HG03439 (cell line): ENCODE results near the gene NAV1.
"Not testable (repeated sequence)": the region's sequence is repeated elsewhere in the genome, so short reads cannot be mapped to it uniquely, and the experiment has no call there.

ENCODE experiments used
- ATAC-seq: cut with Tn5 transposase; IDR thresholded peaks from one replicate; pipeline ENCODE4 v1.9.1; 2021; ENCODE audit warnings: mild to moderate bottlenecking, moderate library complexity; ENCODE audit not compliant: unreplicated experiment

Gene NAV1

GRCh38 chr1:201544710-201545109, 5.8 kb downstream of the NAV1 start:
- no peak for ATAC-seq

- no peak for ATAC-seq
Measured at GRCh38 chr1:201545851-201546492, 7.0 kb downstream of the NAV1 start.

DNA sequence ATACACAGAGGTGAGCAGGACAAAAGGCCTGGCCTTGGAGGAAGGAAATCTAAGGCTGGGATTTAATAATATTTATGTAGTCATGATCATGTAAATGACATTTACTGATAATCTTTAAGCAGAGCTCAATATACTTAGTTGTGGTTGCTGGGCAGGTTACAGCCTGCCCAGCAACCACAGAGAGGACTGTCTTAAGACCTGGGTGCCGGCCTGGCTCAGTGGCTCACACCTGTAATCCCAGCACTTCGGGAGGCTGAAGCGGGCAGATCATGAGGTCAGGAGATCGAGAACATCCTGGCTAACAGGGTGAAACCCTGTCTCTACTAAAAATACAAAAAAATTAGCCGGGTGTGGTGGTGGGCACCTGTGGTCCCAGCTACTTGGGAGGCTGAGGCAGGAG, 10.6 kb downstream of the NAV1 start:
- ATAC-seq = not testable (repeated sequence)

DNA sequence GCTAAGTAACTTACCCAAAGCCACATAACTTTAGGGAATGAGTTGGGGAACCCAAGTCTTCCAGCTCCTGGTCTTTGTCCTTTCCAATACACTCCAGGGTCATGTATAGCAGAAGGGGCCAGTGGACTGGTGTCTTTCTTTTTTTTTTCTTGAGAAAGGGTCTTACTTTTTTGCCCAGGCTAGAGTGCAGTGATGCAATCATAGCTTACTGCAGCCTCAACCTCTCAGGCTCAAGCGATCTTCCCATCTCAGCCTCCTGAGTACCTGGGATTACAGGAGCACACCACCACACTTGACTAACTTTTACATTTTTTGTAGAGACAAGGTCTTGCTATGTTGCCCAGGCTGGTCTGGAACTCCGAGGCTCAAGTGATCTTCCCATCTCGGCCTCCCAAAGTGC, 12.2 kb downstream of the NAV1 start:
- no peak for ATAC-seq

DNA sequence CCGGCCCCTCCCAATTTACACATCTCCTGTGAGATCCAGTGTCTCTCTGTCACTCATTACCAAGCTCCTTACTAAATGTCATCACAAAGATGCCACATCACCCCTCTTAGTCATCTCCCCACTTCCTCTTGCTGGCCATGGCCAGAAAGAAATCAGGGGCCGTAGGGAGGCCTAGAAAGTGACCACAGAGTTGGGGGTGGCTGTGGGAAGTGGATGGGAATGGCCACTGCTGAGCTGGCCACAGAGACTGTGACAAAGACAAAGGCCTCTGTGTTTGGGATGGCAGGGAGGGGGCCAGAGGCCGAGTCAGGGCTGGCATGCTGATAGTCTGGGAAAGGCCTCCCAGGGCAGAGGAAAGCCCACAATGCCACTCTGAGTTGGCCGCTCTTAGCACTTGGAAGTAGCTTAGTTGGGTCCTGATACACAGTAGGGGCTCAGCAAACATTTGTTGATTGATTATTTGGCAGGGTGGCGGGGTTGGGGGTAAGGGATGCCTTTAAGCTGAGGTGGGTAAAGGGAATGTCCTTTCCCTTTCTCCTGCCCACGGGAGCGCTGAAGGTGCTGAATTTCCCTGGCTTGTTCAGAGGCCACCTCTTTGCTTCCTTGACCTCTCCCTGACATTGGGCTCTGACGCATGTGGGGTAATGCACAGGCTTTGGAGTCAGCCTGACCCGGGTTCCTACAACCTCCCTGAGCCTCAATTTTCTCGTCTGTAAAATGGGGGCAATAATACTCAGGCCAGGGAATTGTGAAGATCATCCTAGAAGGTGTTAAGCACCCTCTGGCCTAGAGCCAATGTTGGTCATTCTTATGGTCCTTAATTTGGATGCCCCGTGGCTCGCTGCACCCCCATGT, 13.2 kb downstream of the NAV1 start:
- no peak for ATAC-seq

DNA sequence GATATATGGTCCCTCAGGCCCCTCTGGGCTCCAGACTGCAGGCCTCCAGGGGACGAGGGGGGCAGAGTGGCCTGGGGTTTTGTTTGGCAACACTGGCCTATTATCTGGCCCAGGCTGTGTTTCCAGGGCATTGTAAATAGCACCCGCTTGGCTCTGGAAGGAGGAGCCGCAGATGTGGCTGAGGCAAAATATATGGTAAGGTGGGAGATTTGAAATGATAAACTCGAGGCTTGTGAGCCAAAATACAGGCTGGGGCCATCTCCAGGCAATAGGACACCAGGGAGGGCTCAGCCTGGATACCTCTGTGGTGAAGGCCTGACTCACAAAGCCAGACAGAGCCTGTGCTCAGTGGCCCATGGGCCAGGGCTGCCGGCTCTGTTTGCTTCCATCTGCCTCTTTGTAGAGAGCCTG, 14.0 kb downstream of the NAV1 start:
- ATAC-seq = no peak

- ATAC-seq = no peak
Measured at GRCh38 chr1:201553496-201554189, 14.7 kb downstream of the NAV1 start.

DNA sequence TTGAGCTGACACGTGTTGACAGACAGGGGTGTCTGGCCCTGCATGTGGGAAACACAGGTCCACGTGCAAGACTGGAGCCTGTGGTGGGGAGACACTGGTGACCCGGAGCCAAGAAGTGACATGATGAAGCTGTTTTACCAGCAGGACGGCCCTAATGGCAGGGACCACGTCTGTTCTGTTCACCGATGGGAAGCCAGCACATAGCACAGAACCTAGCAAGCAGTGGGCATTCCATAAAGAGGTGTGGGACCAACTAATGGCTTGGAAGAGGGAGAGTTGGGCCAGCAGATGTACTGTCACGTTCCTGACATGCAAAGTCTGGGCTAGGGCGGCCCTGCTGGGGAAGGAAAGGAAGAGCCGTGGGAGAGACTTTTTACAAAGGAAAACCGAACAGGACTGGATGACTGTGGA, 15.3 kb downstream of the NAV1 start:
- no peak for ATAC-seq

GRCh38 chr1:201554789-201555592, 16.1 kb downstream of the NAV1 start:
- no peak for ATAC-seq

DNA sequence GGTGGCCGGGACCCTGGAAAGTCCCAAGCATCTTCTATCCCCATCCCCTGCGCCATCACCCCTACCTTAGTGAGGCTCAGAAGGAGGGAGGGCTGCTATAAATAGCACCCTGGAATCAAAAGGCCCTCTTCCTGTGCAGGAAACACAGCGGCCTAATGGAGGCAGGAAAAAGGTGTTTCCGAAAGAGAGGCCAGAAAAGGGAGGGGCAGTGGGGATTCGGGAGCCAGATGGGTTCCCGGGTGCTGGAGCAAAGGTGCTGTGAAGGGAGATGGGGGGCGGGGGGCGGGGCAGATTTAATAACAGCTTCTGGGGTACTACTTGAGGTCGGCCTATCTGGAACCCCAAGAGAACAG, 16.6 kb downstream of the NAV1 start:
- no peak for ATAC-seq

DNA sequence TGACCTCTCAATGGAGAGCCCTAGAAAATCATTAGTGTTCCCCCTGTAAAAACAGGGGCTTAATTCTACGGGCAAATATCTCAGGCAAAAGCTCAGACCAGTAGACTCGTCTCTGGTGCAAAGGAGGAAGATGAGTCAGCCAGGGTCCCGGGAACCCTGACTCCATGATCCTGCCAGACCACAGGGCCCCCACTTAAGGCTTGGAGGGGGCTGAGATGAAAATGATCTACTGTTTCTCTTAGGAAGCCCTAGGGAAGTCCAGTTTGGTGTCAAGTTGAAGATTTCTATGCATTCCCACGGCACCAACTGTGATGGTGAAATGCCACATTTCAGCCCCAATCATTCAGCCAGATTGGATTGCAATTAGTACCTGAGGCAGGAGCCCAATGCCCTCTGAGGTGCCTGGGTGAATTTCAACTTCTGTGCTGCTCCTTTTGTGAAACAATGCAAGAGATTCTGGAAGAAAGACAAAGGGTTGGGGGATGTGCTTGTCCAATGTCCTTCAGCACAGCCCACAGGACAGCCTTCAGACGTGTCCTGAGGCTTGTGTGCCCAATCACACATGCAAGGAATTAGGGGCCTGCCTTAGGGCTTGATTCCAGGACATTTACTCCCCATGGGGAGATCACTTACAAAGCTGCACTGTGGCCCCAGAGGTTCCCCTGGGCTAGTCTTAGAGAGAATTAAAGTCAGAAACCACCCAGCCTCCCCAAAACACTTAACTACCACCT, 18.1 kb downstream of the NAV1 start:
- no peak for ATAC-seq

- no peak for ATAC-seq
Measured at GRCh38 chr1:201557572-201557958, 18.6 kb downstream of the NAV1 start.

DNA sequence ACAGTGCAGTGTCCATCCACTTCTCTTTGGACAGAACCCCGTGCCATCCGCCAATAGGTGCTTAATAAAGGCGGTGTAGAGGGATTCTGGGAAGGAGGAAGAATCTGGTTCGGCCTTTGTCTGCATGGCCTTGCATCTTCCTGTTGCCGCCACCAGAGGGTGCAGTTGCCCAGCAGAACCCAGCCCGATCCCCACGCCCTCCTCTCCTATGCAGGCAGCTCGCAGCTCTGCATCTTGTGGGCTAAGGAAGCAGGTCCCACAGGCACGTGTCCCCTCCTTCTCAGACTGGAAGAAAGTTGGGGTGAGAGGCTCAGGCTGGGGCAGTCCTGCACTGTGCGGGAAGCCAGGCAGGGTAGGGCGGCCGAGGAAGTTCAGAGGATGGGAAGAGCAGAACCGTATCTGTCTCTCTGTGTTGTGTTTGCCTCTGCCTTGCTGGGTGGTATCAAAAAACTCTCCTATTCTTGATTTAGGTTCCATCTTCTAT, 20.8 kb downstream of the NAV1 start:
- ATAC-seq = no peak

DNA sequence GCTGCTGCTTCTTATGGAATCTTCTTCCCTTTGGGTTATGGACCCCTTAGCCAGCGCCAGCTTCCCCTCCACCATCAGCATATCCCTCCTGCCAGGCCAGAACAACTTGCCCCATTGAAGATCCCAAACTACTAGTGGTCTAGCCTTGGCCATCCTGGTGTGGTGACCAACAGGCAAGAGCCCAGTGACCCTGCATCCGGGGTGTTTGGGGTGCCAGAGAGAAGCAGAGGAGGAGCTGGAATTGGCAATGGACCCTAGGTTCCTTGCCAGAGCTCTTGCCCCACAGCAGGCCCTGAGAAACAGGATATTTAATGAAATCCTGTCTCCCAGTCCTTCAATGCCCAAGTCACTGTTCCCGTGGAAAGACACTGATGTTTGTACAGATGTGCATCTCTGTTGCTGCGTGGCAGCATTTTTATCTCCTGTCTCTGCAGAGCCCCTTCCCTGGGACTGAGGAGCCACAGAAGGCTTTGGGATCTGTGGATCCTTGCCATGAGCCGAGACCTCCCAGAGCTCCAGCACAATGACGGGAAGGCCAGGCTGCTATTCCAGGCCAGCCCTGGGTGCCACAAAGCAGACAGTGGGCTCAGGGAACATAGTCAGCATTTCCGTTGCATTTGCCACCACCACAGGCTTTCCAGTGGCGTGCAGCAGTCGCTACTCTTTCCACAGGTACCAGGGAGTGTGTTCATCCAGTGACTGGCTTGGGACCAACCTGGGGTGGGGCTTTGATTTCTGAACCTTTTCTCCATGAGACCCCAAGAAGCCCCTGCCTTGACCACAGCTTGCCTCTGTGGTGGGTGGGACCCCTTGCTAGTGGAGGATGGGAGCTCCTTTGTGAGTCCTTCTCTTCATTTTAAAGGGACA, 21.6 kb downstream of the NAV1 start:
- no peak for ATAC-seq

GRCh38 chr1:201561195-201561564, 22.3 kb downstream of the NAV1 start:
- ATAC-seq = no peak

- no peak for ATAC-seq
Measured at GRCh38 chr1:201561601-201562000, 22.7 kb downstream of the NAV1 start.

DNA sequence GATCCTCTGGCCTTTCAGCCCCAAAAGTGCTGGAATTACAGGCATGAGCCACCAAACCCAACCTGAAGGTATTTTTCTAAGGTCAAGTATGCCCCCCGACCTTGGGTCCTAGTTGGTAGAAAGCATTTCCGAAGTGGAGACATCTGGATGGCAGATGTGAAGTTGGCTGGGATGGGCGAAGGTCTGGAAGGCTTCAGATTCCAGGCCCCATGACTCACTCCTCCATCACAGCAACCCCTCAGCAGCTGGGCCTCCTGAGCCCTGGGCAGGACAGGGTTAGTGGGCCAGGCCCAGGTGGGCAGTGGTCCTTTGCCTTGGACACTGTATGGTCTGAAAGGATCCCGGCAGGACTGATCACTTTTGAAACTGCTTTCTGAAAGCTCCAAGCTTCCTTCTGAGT, 23.3 kb downstream of the NAV1 start:
- ATAC-seq = no peak

DNA sequence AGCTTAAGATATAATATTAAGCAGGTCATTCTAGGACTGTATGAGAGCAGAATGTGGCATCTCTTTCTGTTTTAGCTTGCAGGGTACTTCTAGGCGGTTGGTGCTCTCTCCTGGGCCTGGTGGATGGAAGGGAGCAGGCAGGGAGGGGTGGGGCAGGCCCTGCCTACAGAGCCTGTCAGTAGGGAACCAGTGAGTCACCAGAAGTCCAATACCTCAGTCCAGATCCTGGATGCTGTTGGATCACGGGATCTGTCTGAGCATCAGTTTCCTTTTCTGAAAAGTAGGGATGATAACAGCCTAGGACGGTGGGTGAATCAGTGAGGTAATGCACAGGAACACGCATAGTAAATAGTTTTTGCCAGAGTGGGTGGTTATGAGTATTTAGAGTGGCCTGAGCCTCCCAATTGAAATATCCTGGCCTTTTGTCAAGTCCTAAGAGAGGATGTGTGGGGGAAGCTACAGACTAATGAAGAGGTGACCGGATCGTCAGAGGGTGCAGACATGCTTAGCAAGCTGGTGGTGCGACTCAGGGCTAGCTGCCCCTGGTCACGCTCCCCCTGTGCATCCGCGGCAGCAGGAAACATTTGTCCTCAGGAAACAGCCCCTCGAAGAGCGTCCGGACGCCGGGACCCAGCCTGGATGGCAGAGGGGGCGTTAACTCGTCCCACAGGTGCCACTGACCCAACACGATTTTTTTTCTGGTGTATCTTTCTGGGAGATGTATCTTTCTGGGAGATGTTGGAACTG, 23.9 kb downstream of the NAV1 start:
- ATAC-seq = no peak

DNA sequence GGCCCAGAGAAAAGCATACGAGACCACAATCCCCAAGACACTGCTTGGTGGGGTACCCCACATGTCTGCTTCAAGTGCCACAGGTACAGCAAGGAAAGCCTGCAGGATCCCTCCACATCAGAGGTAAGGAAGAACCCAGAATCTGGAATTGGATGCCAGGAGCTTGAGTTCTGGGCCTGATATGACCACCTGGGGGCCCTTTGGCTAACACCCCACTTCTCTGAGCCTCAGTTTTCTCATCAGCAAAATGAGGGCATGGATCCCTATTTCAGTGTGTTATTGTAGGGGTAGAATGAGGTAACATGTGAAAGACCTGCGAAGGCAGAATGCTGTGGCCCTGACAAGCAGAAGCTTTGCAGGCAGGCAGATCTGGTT, 24.5 kb downstream of the NAV1 start:
- no peak for ATAC-seq
